ENCODE data around the gene ZEB2.

Gene ZEB2

GRCh38 chr2:144421606-144422510 is 98.1 kb downstream of the ZEB2 start:
- ChIA-PET CTCF (no interaction called here), POLR2A (interaction anchor here (0.5 kb wide), 1 partner anchor 91 kb away, joined by 3 read pairs; no protein-coding TSS in a partner anchor)
- no peak for TF ChIP-seq ARNT (IDR thresholded peaks at IDR 0.05)
- no peak for TF ChIP-seq FOXK2 (IDR thresholded peaks at IDR 0.05)
- no peak for DNase-seq (ENCODE audit: extremely low spot score)

GRCh38 chr2:144419218-144419617 is 100.7 kb downstream of the ZEB2 start:
- ChIA-PET CTCF (no interaction called here), POLR2A (no interaction called here)
- no peak for DNase-seq (ENCODE audit: extremely low spot score)
- TF ChIP-seq NFRKB (IDR thresholded peaks at IDR 0.05) (no peak), SP1 (IDR thresholded peaks at IDR 0.05) (no peak), ELF4 (IDR thresholded peaks at IDR 0.05) (no peak), BHLHE40 (IDR thresholded peaks at IDR 0.05; ENCODE audit: borderline replicate concordance) (no peak), ARNT (IDR thresholded peaks at IDR 0.05) (no peak)

GRCh38 chr2:144415386-144415785 is 104.5 kb downstream of the ZEB2 start:
- ChIA-PET POLR2A (no interaction called here), CTCF (no interaction called here)

GRCh38 chr2:144414324-144414845 is 105.5 kb downstream of the ZEB2 start:
- no peak for DNase-seq (ENCODE audit: extremely low spot score)
- POLR2A ChIA-PET: no interaction called here
- CTCF ChIA-PET: no interaction called here
- no peak for TF ChIP-seq FOXM1 (IDR thresholded peaks at IDR 0.05; ENCODE audit: borderline replicate concordance)
- no peak for TF ChIP-seq HDGF (IDR thresholded peaks at IDR 0.05; ENCODE audit: borderline replicate concordance)
- no peak for TF ChIP-seq SP1 (IDR thresholded peaks at IDR 0.05)
- TF ChIP-seq TARDBP (IDR thresholded peaks at IDR 0.05): no peak
- TF ChIP-seq SUZ12 (IDR thresholded peaks at IDR 0.05): no peak
- TF ChIP-seq L3MBTL2 (conservative IDR thresholded peaks at IDR 0.05): no peak
- TF ChIP-seq BHLHE40 (IDR thresholded peaks at IDR 0.05; ENCODE audit: borderline replicate concordance): no peak
- no peak for TF ChIP-seq ZNF384 (IDR thresholded peaks at IDR 0.05)
- no peak for TF ChIP-seq LEF1 (IDR thresholded peaks at IDR 0.05; ENCODE audit: borderline replicate concordance)
- no peak for TF ChIP-seq CTBP1 (IDR thresholded peaks at IDR 0.05; ENCODE audit: borderline replicate concordance)
- no peak for TF ChIP-seq FOXK2 (IDR thresholded peaks at IDR 0.05)
- TF ChIP-seq FOXA1 (IDR thresholded peaks at IDR 0.05): no peak

More at GRCh38 chr2:144415386-144415785, 104.5 kb downstream of the ZEB2 start:
- TF ChIP-seq CTBP1 (IDR thresholded peaks at IDR 0.05; ENCODE audit: borderline replicate concordance) (no peak), ZNF384 (IDR thresholded peaks at IDR 0.05) (no peak), ELF4 (IDR thresholded peaks at IDR 0.05) (no peak), BHLHE40 (IDR thresholded peaks at IDR 0.05; ENCODE audit: borderline replicate concordance) (no peak), SUZ12 (IDR thresholded peaks at IDR 0.05) (no peak), NFRKB (IDR thresholded peaks at IDR 0.05) (no peak), L3MBTL2 (conservative IDR thresholded peaks at IDR 0.05) (no peak), FOXK2 (IDR thresholded peaks at IDR 0.05) (no peak), FOXA1 (IDR thresholded peaks at IDR 0.05) (no peak), FOXM1 (IDR thresholded peaks at IDR 0.05; ENCODE audit: borderline replicate concordance) (no peak), TARDBP (IDR thresholded peaks at IDR 0.05) (no peak), SP1 (IDR thresholded peaks at IDR 0.05) (no peak), PKNOX1 (IDR thresholded peaks at IDR 0.05) (no peak)
- DNase-seq (ENCODE audit: extremely low spot score): no peak

GRCh38 chr2:144412709-144413108 is 107.2 kb downstream of the ZEB2 start:
- ChIA-PET CTCF (interaction anchor here (0.7 kb wide), 1 partner anchor 10 kb away, joined by 4 read pairs; no protein-coding TSS in a partner anchor), POLR2A (no interaction called here)
- TF ChIP-seq LEF1 (IDR thresholded peaks at IDR 0.05; ENCODE audit: borderline replicate concordance): no peak
- TF ChIP-seq ZNF384 (IDR thresholded peaks at IDR 0.05): no peak
- no peak for TF ChIP-seq L3MBTL2 (conservative IDR thresholded peaks at IDR 0.05)
- TF ChIP-seq FOXM1 (IDR thresholded peaks at IDR 0.05; ENCODE audit: borderline replicate concordance): no peak
- TF ChIP-seq FOXK2 (IDR thresholded peaks at IDR 0.05): no peak
- no peak for TF ChIP-seq FOXA1 (IDR thresholded peaks at IDR 0.05)
- no peak for TF ChIP-seq BHLHE40 (IDR thresholded peaks at IDR 0.05; ENCODE audit: borderline replicate concordance)
- no peak for DNase-seq (ENCODE audit: extremely low spot score)

GRCh38 chr2:144411473-144411872 is 108.4 kb downstream of the ZEB2 start:
- POLR2A ChIA-PET: no interaction called here
- CTCF ChIA-PET: no interaction called here

More at GRCh38 chr2:144411473-144411872, 108.4 kb downstream of the ZEB2 start:
- DNase-seq (ENCODE audit: extremely low spot score): no peak
- TF ChIP-seq FOXK2 (IDR thresholded peaks at IDR 0.05): no peak
- TF ChIP-seq TARDBP (IDR thresholded peaks at IDR 0.05): no peak
- no peak for TF ChIP-seq ZNF384 (IDR thresholded peaks at IDR 0.05)
- no peak for TF ChIP-seq PKNOX1 (IDR thresholded peaks at IDR 0.05)
- TF ChIP-seq LEF1 (IDR thresholded peaks at IDR 0.05; ENCODE audit: borderline replicate concordance): no peak
- no peak for TF ChIP-seq SUZ12 (IDR thresholded peaks at IDR 0.05)
- no peak for TF ChIP-seq ARNT (IDR thresholded peaks at IDR 0.05)
- no peak for TF ChIP-seq BHLHE40 (IDR thresholded peaks at IDR 0.05; ENCODE audit: borderline replicate concordance)
- no peak for TF ChIP-seq FOXA1 (IDR thresholded peaks at IDR 0.05)
- no peak for TF ChIP-seq NFRKB (IDR thresholded peaks at IDR 0.05)
- no peak for TF ChIP-seq L3MBTL2 (conservative IDR thresholded peaks at IDR 0.05)
- TF ChIP-seq FOXM1 (IDR thresholded peaks at IDR 0.05; ENCODE audit: borderline replicate concordance): no peak
- no peak for TF ChIP-seq SP1 (IDR thresholded peaks at IDR 0.05)
- no peak for TF ChIP-seq CTBP1 (IDR thresholded peaks at IDR 0.05; ENCODE audit: borderline replicate concordance)
- no peak for TF ChIP-seq HDGF (IDR thresholded peaks at IDR 0.05; ENCODE audit: borderline replicate concordance)
- no peak for TF ChIP-seq ELF4 (IDR thresholded peaks at IDR 0.05)

All from HEK293T (cell line).